SH-SY5Y (cell line): ENCODE data around the gene PDE11A.

ENCODE experiments used
- GATA2 ChIP-seq: IDR thresholded peaks from 2 replicates; pipeline ENCODE4 v1.6.1; 2011; ENCODE audit warnings: mild to moderate bottlenecking, low read depth, low read length
- GATA3 ChIP-seq: IDR thresholded peaks from 2 replicates; pipeline ENCODE4 v1.6.1; 2011; ENCODE audit warnings: low read depth, mild to moderate bottlenecking, low read length, moderate library complexity

GRCh38 chr2:177756336-177756735, 316.2 kb downstream of the PDE11A start:
- TF ChIP-seq GATA2 (no peak), GATA3 (no peak)
